Measurements from ENCODE around the gene SMURF2.
"Not testable (repeated sequence)": the region's sequence is repeated elsewhere in the genome, so short reads cannot be mapped to it uniquely, and the experiment has no call there.

Gene SMURF2

GRCh38 chr17:64661976-64662773 lies at the start of gene SMURF2:
TSS of gene SMURF2 (minus strand) at chr17:64662307. CDS start at chr17:64661880, 427 bp downstream.
- in situ Hi-C loops (cut with MboI; ENCODE audit: low sequenced_read_pairs): no loop called here

DNA sequence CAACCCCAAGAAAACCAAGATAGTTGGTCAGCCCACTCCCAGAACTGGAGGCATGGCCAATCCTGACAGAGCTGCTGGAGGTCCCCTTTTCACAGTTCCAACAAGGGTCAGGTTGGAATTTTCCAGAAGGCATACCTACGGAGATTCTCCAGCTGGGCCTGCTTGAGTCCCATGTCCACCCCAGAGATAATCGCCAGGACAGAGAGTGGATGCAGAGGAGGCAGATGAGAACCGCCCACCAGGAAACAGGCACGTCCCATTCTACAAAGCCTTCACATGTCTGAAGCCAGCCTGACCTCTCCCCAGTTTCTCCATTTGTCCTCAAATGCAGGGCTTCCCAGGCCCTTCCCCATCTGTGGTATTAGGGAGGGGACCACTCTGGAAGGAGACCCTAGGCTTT lies 47.4 kb upstream of the SMURF2 start:
- in situ Hi-C loops (cut with MboI; ENCODE audit: low sequenced_read_pairs): no loop called here

DNA sequence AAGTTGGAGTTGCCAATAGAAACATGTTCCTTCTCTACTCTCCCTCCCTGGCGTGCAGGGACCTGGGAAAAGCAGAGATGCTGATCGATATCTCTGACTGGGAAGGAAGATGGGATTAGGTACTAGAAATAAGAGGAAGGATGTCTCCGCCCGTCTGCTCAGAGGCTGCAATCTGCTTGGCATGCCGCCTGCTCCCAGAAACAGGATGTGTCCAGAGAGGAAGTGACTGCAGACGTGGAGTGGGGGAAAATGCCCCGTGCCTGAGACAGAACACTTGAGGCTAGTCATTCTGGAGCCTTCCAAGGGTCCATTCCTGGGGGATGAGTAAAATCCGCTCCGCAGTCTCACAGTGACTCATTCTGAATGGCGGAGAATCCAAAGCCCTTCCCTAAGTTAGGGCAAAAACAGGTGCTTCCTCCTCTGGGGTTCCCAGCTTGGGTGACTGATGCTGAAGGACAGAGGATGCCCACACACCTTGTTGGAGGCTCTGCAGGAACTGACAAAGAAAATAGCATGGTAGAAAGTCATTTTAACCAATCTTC lies 45.0 kb upstream of the SMURF2 start:
- in situ Hi-C loops (cut with MboI; ENCODE audit: low sequenced_read_pairs): no loop called here

DNA sequence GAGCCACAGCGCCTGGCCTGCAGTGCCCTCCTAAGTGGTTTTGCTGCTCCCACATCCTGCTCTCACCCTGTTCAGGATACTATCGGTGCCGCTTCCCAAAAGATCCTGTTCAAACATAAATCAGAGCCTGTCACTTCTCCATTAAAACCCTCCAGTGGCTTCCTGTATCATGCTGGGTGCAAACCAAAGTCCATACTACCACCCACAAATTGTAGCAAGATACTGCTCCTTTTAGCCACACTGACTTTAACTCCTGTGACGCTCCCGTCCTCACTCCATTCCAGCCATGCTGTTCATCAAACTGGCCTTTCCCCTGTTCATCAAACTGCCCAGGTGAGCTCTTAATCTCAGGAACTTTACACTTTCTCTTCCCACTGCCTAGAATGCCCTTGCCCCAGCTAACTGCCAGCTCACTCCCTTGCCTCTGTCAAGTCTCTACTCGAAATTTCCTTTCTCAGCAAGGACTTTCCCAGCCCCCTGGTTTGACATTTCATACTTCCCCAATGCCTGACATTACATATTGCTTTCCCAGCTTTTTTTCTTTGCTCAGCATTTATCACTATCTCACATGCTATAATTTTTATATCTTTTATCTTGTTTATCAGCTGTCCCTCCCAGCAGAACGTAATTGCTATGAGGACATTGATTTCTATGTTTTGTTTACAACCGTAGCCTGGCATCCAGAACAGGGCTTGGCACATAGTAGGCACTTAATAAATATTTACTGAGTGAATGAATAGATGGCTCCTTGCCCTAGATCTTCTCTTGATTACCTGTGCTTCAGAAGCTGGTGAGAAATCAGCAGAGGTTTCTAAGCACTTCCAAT lies 44.3 kb upstream of the SMURF2 start:
- in situ Hi-C loops (cut with MboI; ENCODE audit: low sequenced_read_pairs): no loop called here

GRCh38 chr17:64702815-64703214 lies 40.7 kb upstream of the SMURF2 start:
- in situ Hi-C loops (cut with MboI; ENCODE audit: low sequenced_read_pairs): no loop called here

DNA sequence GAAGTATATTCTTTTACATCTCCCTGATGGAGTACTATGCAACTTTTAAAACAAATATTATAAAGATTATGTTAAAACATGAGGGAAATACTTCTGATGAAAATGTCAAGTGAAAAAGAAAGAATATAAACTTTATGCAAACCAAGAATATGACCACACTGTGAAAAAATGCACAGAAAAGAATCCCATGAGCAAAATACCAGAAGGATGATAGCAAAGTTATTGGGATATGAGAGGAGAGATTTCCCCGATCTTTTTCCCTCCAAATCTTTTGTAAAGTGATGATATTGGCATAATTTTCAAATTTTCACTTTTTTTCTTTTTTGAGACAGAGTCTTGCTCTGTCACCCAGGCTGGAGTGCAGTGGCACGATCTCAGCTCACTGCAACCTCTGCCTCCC lies 36.6 kb upstream of the SMURF2 start:
- in situ Hi-C loops (cut with MboI; ENCODE audit: low sequenced_read_pairs): no loop called here

DNA sequence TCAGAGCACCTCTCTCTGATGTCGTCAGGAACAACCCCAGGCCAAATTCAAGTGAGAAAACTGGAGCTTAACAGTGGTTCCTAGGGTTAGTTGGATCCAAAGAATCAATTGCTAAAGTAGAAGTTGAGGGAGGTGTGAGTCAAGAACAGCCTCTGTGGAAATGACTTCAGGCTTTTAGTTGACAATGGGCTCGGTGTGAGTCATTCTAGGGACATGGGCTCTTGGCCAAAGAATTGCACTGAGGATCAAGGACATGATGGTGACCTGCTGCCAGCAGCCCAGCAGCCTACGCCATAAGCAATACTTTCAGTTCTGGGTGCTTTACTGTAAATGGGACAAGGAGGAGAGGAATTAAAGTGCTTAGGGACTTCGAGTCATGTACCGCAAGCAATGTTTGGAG lies 32.1 kb upstream of the SMURF2 start:
- in situ Hi-C loops (cut with MboI; ENCODE audit: low sequenced_read_pairs): no loop called here

DNA sequence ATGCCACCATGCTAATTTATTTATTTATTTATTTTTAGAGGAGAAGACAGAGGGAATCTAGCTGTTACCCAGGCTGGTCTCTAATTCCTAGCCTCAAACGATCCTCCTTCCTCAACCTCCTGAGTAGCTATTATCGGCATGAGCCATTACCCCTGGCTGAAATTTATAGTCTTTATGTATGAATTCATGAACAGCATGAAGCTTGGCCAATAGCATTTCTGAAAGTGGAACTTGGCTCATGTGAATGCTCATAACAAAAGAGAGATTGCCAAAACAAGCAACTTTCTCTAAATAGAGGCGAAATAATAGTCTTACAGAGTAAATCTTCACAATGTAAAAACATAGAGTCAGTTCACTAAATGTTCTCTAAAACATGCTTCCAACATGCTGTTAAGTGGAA lies 30.1 kb upstream of the SMURF2 start:
- in situ Hi-C loops (cut with MboI; ENCODE audit: low sequenced_read_pairs): no loop called here

DNA sequence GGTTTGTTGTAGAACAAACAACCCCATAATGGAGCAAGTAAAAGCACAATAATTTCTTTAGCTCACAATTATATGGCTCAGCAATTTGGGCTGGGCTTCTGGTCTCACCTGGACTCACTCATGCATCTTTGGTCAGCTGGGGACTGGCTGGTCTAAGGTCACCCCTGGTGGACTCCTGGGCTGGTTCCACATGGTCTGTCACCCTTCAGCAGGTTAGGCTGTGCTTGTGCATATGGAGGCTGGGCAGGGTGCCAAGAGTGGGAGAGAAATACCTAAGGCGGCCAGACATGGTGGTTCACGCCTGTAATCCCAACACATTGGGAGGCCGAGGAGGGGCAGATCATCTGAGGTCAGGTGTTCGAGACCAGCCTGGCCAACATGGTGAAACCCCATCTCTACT lies 27.0 kb upstream of the SMURF2 start:
- in situ Hi-C loops (cut with MboI; ENCODE audit: low sequenced_read_pairs): no loop called here

DNA sequence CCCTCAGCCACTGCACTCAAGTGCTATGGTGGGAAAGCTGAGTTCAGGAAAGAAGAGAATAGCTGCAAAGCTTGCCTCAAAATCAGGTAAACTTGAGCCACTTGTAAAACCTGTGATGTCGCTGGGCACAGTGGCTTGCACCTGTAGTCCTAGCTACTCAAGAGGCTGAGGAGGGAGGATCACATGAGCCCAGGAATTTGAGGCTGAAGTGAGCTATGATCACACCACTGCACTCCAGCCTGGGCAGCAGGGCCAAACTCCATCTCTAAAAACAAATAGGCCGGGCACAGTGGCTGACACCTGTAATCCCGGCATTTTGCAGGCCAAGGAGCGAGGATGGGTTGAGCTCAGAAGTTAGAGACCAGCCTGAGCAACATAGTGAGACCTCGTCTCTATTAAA lies 26.4 kb upstream of the SMURF2 start:
- in situ Hi-C loops (cut with MboI; ENCODE audit: low sequenced_read_pairs): no loop called here

GRCh38 chr17:64687961-64688360 lies 25.9 kb upstream of the SMURF2 start:
- in situ Hi-C loops (cut with MboI; ENCODE audit: low sequenced_read_pairs): no loop called here

DNA sequence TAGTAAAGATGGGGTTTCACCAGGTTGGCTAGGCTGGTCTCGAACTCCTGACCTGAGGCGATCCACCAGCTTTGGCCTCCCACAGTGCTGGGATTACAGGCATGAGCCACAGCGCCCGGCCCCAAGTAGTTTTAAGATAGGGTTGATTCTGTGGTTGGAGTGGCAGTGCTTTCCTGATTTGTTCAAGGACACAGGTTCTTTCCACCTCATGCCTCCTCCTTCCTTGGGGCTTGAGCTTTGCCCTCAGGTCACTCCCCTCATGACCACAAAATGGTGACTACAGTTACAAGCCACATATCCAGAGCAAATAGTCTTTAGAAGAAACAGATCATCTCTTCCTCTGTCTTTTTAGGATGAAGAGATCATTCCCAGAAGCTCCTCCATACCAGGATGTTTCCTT lies 25.3 kb upstream of the SMURF2 start:
- in situ Hi-C loops (cut with MboI; ENCODE audit: low sequenced_read_pairs): no loop called here

GRCh38 chr17:64686705-64687104 lies 24.6 kb upstream of the SMURF2 start:
- in situ Hi-C loops (cut with MboI; ENCODE audit: low sequenced_read_pairs): no loop called here

DNA sequence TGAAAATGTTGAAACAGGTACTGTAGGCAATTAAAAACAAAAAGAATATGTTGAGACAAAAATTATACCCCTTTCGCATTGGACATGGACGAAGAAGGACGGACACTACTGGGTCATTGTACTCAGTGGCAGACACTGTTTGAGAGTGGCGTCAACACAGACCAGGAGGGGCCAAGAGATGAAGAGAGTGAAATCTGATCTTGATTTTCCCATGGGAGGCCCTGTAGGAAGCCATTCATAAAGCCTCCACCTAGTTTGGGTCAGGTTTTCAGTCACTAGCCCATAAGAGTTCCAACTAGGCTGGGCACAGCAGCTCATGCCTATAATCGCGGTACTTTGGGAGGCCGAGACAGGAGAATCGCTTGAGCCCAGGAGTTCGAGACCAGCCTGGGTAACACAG lies 23.6 kb upstream of the SMURF2 start:
- in situ Hi-C loops (cut with MboI; ENCODE audit: low sequenced_read_pairs): no loop called here

GRCh38 chr17:64683796-64684195 lies 21.7 kb upstream of the SMURF2 start:
- in situ Hi-C loops (cut with MboI; ENCODE audit: low sequenced_read_pairs): no loop called here

DNA sequence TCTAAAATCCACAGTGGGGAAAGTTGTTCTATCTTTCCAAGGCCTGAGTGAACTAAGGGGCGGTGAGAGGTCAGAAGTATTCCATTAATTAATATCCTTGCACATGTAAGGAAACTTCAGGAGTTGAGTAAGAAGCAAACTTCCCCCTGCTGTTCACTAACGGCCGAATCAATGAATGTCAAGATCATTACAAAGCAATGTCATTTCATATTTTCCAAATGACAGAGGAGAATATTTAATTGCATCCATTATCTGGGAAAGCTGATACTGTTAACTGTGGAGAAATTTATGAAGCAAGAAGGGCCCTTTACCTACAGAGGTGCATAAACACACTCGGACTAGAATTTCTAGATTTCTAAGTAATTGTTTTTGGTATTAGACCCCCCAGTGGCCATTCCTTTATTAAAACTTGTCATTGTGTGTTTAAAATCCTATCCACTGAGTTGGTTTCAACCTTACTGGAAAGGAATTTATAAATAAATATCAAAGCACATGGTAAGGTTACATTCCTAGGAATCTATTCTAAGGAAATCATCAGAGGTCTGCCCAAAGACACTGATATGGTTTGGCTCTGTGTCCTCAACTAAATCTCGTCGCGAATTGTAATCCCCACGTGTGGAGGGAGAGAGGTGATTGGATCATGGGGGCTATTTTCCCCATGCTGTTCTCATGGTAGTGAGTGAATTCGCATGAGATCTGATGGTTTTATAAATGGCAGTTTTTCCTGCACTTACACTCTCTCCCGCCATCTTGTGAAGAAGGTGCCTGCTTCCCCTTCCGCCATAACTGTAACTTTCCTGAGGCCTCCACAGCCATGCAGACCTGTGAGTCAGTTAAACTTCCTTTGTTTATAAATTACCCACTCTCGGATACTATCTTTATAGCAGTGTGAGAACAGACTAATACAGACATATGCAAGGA lies 20.4 kb upstream of the SMURF2 start:
- in situ Hi-C loops (cut with MboI; ENCODE audit: low sequenced_read_pairs): no loop called here

DNA sequence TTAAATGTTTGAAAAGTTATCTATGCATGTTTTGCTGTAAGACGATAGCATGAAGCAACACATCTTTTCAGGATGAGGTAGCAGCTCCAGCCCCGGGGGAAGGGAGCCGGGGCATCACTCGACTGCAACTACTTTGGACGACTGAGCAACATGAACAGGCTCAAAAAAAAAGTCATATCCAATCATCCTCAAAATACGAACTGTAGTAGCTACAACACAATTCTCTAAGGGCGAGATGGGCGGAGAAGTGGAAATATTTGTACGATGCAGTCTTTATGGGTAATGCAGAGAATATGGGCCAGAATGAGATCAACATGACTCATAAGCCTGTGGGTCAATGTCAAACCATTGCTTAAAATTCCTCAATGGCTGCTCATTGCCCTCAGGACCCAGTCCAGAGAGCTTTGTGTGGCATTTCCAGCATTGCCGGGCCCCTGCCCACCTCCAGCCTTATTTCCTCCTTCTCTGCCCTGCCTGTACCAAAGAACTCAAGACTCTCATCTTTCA lies 17.7 kb upstream of the SMURF2 start:
- in situ Hi-C loops (cut with MboI; ENCODE audit: low sequenced_read_pairs): no loop called here

DNA sequence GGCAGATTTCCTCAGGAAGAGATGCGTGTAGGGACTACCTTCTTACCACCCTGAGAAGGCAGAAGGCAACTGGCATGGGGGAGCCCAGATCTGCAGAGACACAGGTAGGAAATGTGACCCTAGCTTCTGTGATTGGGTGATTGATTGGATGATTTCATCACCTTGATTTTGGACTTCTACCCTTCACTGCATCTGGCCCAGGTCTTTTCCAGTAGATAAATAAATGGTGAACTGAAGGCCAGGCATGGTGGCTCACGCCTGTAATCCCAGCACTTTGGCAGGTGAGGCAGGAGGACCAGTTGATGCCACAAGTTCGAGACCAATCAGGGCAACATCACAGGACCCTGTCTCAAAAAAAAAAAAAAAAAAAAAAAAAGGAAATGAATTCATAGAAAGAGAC lies 14.7 kb upstream of the SMURF2 start:
- in situ Hi-C loops (cut with MboI; ENCODE audit: low sequenced_read_pairs): no loop called here

GRCh38 chr17:64670843-64671590 lies 8.9 kb upstream of the SMURF2 start:
- in situ Hi-C loops (cut with MboI; ENCODE audit: low sequenced_read_pairs): not testable (repeated sequence)
